GM12873 (cell line): ENCODE data around the gene ZNHIT3.

Experiments used
- CTCF ChIP-seq: IDR thresholded peaks from 2 replicates; pipeline ENCODE4 v1.5.1; 2012; ENCODE audit warnings: low read depth, mild to moderate bottlenecking, moderate library complexity, low read length, control low read depth; ENCODE audit not compliant: insufficient read depth; ENCODE audit errors: missing control alignments

Gene ZNHIT3

GRCh38 chr17:36496018-36496789 lies 9.7 kb downstream of the ZNHIT3 start:
- no peak for TF ChIP-seq CTCF

- no peak for TF ChIP-seq CTCF
Observed at GRCh38 chr17:36498155-36498554, 11.7 kb downstream of the ZNHIT3 start.

DNA sequence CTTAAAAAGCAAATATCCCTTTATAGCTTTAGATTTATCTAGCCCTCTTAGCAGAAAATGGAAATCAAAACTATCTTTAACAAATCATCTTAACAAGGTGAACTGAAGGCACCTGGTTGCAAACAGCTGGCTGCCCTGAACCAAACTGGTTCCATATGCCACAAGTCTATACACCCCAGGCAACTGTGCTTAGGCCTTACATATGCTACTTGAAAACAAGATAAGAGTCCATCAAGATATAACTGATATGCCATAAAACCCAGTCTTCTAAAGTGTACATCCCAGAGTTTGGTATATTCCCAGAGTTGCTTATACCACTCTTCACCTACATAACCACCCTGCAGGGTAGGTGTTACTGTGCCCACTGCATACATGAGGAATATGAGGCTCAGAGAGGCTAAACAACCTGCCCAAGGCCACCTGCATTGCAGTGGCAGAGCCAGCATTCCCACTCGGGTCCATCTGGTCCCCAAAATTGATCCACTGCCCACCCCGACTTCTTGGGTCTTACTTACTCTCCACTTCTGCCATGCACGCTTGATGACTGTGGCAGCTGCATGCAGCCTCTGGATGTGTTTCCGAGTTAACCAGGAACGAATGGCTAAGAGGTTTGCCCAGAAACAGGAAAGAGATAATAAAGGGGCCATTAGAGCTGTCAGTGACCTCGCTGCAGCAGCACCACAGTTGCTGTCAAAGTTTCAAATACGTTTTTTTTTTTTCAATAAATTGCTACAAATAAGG lies 12.2 kb downstream of the ZNHIT3 start:
- TF ChIP-seq CTCF, result no peak

- TF ChIP-seq CTCF, result no peak
Observed at GRCh38 chr17:36500745-36501225, 14.3 kb downstream of the ZNHIT3 start.

DNA sequence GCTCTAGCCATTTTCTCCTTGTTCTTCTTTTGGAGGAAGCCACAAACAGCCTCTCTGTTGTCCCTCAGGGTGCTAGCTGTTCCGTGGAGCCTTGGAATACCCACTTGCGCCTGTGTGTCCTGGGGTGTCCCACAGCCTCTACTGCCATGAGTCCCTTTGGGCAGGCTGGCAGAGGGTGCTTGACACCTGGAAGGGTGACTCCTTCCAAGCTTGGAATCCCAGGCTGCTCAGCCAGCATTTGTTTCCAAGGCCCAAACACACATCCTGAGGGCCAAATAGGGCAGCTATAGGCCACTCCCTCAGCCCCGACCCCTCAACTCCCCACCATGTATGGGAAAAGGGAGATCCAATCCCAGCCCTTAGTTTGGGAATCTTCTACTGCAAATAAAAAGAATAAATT lies 14.9 kb downstream of the ZNHIT3 start:
- TF ChIP-seq CTCF, result no peak

DNA sequence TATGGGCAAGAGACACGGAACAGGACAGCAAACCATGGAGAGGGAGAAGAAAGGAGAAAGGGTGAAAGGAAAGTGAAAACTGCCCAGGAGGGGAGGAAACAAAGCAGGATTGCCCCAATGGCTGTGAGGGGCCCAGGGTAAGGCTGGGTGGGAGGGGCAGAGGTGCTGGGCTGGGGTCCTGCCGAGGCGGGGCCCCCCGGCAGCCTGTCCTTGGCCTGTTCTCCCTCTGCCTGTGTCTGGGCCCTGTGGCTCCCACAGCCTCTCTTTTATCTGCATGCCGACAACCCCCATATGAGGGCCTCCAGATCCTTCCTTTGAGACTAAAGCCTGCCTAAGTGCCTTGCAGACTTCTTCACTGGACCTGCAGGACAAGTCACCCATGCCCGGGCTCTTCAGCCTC lies 15.5 kb downstream of the ZNHIT3 start:
- TF ChIP-seq CTCF, result no peak

DNA sequence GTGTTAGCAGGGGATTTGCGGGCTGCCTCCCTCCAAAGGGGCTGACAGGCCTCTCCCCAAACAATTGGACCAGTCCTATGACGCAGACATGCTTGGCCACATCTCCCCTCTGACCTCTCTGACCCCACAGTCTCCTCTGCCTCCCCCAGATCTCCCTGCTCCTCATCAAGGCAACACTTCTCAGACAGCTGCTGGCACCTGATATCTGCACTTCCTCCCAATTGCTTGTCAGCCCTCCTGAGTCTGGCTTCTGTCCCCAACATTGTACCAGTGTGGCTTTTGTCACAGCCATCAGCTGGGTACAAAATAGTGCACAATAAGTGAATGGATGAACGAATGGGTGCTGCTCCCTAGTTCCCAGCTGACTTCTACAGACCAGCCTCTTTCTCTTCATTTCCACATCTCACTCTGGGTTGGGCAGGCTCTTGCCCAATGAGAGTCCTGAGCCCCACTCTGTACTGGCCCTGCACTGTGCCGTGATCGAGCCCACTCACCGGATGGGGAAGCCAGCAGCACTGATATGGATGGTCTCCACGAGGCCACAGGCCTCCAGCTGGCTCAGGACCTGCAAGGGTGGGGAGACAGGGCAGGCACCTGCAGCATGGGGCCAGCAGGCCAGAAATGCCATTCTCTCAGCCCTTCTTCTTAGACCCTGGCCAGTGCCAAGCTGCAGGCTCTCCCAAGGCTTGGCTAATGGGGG lies 17.1 kb downstream of the ZNHIT3 start:
- no peak for TF ChIP-seq CTCF
